Measurements from ENCODE around the gene HCRTR1.

HCRTR1 gene

GRCh38 chr1:31617218-31617915 lies at the start of gene HCRTR1:
Gene HCRTR1 (plus strand): TSS chr1:31617689. CDS start chr1:31619193, 1,504 bp downstream.
- DNase-seq, result no peak

- DNase-seq, result no peak
Measured at GRCh38 chr1:31567956-31568570, 49.4 kb upstream of the HCRTR1 start.

- no peak for DNase-seq
Measured at GRCh38 chr1:31568895-31569595, 48.4 kb upstream of the HCRTR1 start.

GRCh38 chr1:31569596-31570173 lies 47.8 kb upstream of the HCRTR1 start:
- DNase-seq, result no peak

- DNase-seq, result no peak
Measured at GRCh38 chr1:31570228-31570627, 47.3 kb upstream of the HCRTR1 start.

GRCh38 chr1:31570906-31571305 lies 46.6 kb upstream of the HCRTR1 start:
- DNase-seq, result no peak

GRCh38 chr1:31571340-31572295 lies 45.9 kb upstream of the HCRTR1 start:
- no peak for DNase-seq

- no peak for DNase-seq
Measured at GRCh38 chr1:31572323-31573104, 45.0 kb upstream of the HCRTR1 start.

GRCh38 chr1:31573261-31573660 lies 44.2 kb upstream of the HCRTR1 start:
- DNase-seq, result no peak

- no peak for DNase-seq
Measured at GRCh38 chr1:31574749-31575368, 42.6 kb upstream of the HCRTR1 start.

- no peak for DNase-seq
Measured at GRCh38 chr1:31575369-31576140, 41.9 kb upstream of the HCRTR1 start.

GRCh38 chr1:31576201-31576669 lies 41.3 kb upstream of the HCRTR1 start, which contains the start of gene TINAGL1:
Gene TINAGL1 (plus strand): TSS chr1:31576515. CDS start chr1:31577149, 634 bp downstream.
- DNase-seq, result no peak

GRCh38 chr1:31576743-31577455 lies 40.6 kb upstream of the HCRTR1 start:
- no peak for DNase-seq

GRCh38 chr1:31577515-31578192 lies 39.8 kb upstream of the HCRTR1 start:
- no peak for DNase-seq

GRCh38 chr1:31579374-31579773 lies 38.1 kb upstream of the HCRTR1 start:
- no peak for DNase-seq

GRCh38 chr1:31580513-31580870 lies 37.0 kb upstream of the HCRTR1 start:
- no peak for DNase-seq

GRCh38 chr1:31580891-31581603 lies 36.4 kb upstream of the HCRTR1 start:
- DNase-seq, result no peak

Data from stimulated activated naive CD4-positive, alpha-beta T cell treated with Interleukin-2 at 50 U/mL for 16 hours (primary cell).